H1 (cell line): Measurements from ENCODE around the gene ZNF763.
A peak's percentile ranks its signal among the peaks of the same experiment; 100 is the strongest.

Experiments
- BACH1 ChIP-seq: IDR thresholded peaks from 2 replicates; pipeline ENCODE4 v1.6.1; 2012; ENCODE audit warnings: low read length, improper control_type of control experiment
- BCL11A ChIP-seq, 2 experiments: IDR thresholded peaks; one replicate each; pipeline ENCODE4 v1.6.1; 2011; ENCODE audit warnings: low read depth in 2 of 2, low read length in 2 of 2, mild to moderate bottlenecking in 2 of 2
- CBX5 ChIP-seq: fragments of 300-800, 300-1000 bp; sonication (generic); IDR thresholded peaks from 2 replicates; pipeline ENCODE4 v1.7.1; 2016; ENCODE audit warnings: antibody characterized with exemption, low read length, low read depth
- CHD1 ChIP-seq: IDR thresholded peaks from 2 replicates; pipeline ENCODE4 v1.6.1; 2012; ENCODE audit warnings: low read depth, low read length, improper control_type of control experiment
- CTCF ChIP-seq, 3 experiments: IDR thresholded peaks; 1 replicate in 2 of 3; 2 replicates in 1 of 3; pipeline versions ENCODE4 v1.5.1 to v1.6.1; 2011; ENCODE audit warnings: low read length in 3 of 3, mild to moderate bottlenecking in 3 of 3, inconsistent platforms in 2 of 3, low read depth in 1 of 3, moderate library complexity in 1 of 3; ENCODE audit not compliant: insufficient read depth in 1 of 3; ENCODE audit errors: control extremely low read depth in 1 of 3
- E2F6 ChIP-seq: IDR thresholded peaks from 2 replicates; pipeline ENCODE4 v1.6.1; 2012; ENCODE audit warnings: inconsistent platforms
- EP300 ChIP-seq, 2 experiments: IDR thresholded peaks; 1 replicate in 1 of 2; 2 replicates in 1 of 2; pipeline ENCODE4 v1.6.1; 2011 to 2012; ENCODE audit warnings: low read depth in 2 of 2, low read length in 2 of 2, mild to moderate bottlenecking in 2 of 2, borderline replicate concordance in 1 of 2, inconsistent platforms in 1 of 2, moderate library complexity in 1 of 2
- FOSL1 ChIP-seq: IDR thresholded peaks from 2 replicates; pipeline ENCODE4 v1.6.1; 2011; ENCODE audit warnings: mild to moderate bottlenecking, low read depth, low read length, moderate library complexity; ENCODE audit not compliant: insufficient read depth
- SP2 ChIP-seq: IDR thresholded peaks from 2 replicates; pipeline ENCODE4 v1.6.1; 2012; ENCODE audit warnings: mild to moderate bottlenecking, low read length, inconsistent platforms
- SRF ChIP-seq: IDR thresholded peaks from 2 replicates; pipeline ENCODE4 v1.6.1; 2011; ENCODE audit warnings: mild to moderate bottlenecking, low read depth, low read length, moderate library complexity
- USF2 ChIP-seq: IDR thresholded peaks from 2 replicates; pipeline ENCODE4 v1.6.1; 2011; ENCODE audit warnings: low read length, improper control_type of control experiment

- TF ChIP-seq CHD1 (0 out of 2 replicates have a peak, but pooled peaks have one; percentile 42), CTCF (IDR thresholded peaks at IDR 0.05; ENCODE audit: control extremely low read depth in 1 of 3, insufficient read depth in 1 of 3, low read depth in 1 of 3, low read length in 3 of 3) (no peak), SRF (no peak), BCL11A (IDR thresholded peaks at IDR 0.05; ENCODE audit: low read depth in 2 of 2, low read length in 2 of 2) (no peak), EP300 (IDR thresholded peaks at IDR 0.05; ENCODE audit: borderline replicate concordance in 1 of 2, low read depth in 2 of 2, low read length in 2 of 2) (no peak), FOSL1 (no peak), USF2 (no peak), BACH1 (no peak), CBX5 (no peak), SP2 (no peak), E2F6 (no peak)
Observed at GRCh38 chr19:11964858-11965645, at the start of gene ZNF763.
